ENCODE data around the gene AFF3. TPM values are rescaled to one million over a fixed set of nuclear protein-coding genes. Genes with fewer than 3 reads are reported as not detected.

Gene AFF3
- total and polyA plus RNA-seq, 2 of the 8 experiments (the other 6 are each of a cell fraction or from before 2014, with no cell fraction given): 0.27 to 3.0 TPM

GRCh38 chr2:99662761-99663341 is 479.5 kb downstream of the AFF3 start:
- Histone ChIP-seq H3K4me1 (replicated peaks in 1 of 4; ENCODE audit: control insufficient read depth in 3 of 4, insufficient read depth in 4 of 4, low read length in 3 of 4) (peaks cover 0 to 4% (median 2%) of the 10 kb centered on the region in 4 experiments; a peak in 2 of 7 replicates), H3K9me3 (ENCODE audit: insufficient read depth in 2 of 2, low read depth in 1 of 2, low read length in 1 of 2) (no peaks in the 10 kb centered on the region), H3K56ac (replicated peaks; ENCODE audit: insufficient read length, low read depth, low read length) (no peak overlapping the region), H2BK5ac (ENCODE audit: low read depth, low read length) (no peak overlapping the region), H2AFZ (ENCODE audit: low read length) (no peak overlapping the region), H3K18ac (ENCODE audit: extremely low read depth, low read length) (no peak overlapping the region), H3K4me3 (ENCODE audit: extremely low read depth in 1 of 4, insufficient read depth in 2 of 4, low read depth in 3 of 4, low read length in 4 of 4) (no peak overlapping the region), H3K27ac (ENCODE audit: low read depth, low read length) (no peak overlapping the region), H2AK5ac (ENCODE audit: low read depth, low read length) (no peak overlapping the region), H2BK12ac (ENCODE audit: low read depth, low read length) (no peak overlapping the region), H3K9ac (replicated peaks in 1 of 4; ENCODE audit: extremely low read depth in 1 of 4, low read depth in 3 of 4, low read length in 3 of 4) (no peak overlapping the region), H4K91ac (replicated peaks; ENCODE audit: insufficient read length, low read length) (no peak overlapping the region), H3K36me3 (ENCODE audit: control insufficient read depth in 2 of 4, insufficient read depth in 4 of 4, low read length in 3 of 4) (no peaks in the 10 kb centered on the region), H3K4ac (replicated peaks; ENCODE audit: insufficient read length, low read depth, low read length) (no peak overlapping the region), H2BK15ac (ENCODE audit: low read length) (no peak overlapping the region), H2BK20ac (ENCODE audit: low read length) (no peak overlapping the region), H3K4me2 (ENCODE audit: insufficient read depth in 1 of 2, low read depth in 2 of 2, low read length in 2 of 2) (no peak overlapping the region), H3K23me2 (ENCODE audit: low read depth, low read length) (no peaks in the 10 kb centered on the region), H2BK120ac (replicated peaks; ENCODE audit: low read depth, low read length) (no peak overlapping the region), H3K79me1 (ENCODE audit: low read depth, low read length) (no peaks in the 10 kb centered on the region; the same call in 1 of the 2 replicates), H4K8ac (ENCODE audit: extremely low read depth, insufficient read depth, low read length) (no peak overlapping the region), H4K20me1 (replicated peaks in 1 of 2; ENCODE audit: control insufficient read depth in 1 of 2, insufficient read depth in 2 of 2, low read length in 2 of 2) (no peaks in the 10 kb centered on the region), H4K5ac (ENCODE audit: insufficient read length, low read depth, low read length) (no peak overlapping the region), H3K23ac (ENCODE audit: insufficient read length) (no peak overlapping the region), H3K27me3 (replicated peaks in 1 of 4; ENCODE audit: control insufficient read depth in 3 of 4, extremely low read depth in 1 of 4, insufficient read depth in 3 of 4, low read length in 3 of 4) (no peaks in the 10 kb centered on the region; a peak in 1 of 7 replicates), H3K79me2 (ENCODE audit: control insufficient read depth in 1 of 2, insufficient read depth in 2 of 2, low read length in 2 of 2) (no peaks in the 10 kb centered on the region), H3K14ac (ENCODE audit: insufficient read length) (no peak overlapping the region)
- no peak for FAIRE-seq
- TF ChIP-seq CEBPB (IDR thresholded peaks at IDR 0.05; ENCODE audit: low read depth, low read length) (no peak), USF2 (IDR thresholded peaks at IDR 0.05; ENCODE audit: low read length) (no peak)
- WGBS, 2 experiments (ENCODE audit: extremely low coverage in 1 of 2, insufficient coverage in 1 of 2, insufficient read length in 1 of 2, insufficient replicate concordance in 2 of 2, low coverage in 1 of 2, low lambda C conversion rate in 2 of 2, missing lambda C conversion rate in 1 of 2): 88% methylated on average over 2 of the region's 2 CpGs; no CpG with 5 or more reads in 1 of the 2 experiments
- DNase-seq (ENCODE audit: low read depth in 1 of 2, low spot score in 2 of 2): no peak
- POLR2A ChIA-PET (ENCODE audit: partially characterized antibody): no interaction called here
- CTCF ChIA-PET (ENCODE audit: partially characterized antibody): interaction anchor here (1.6 to 2.1 kb wide), 2 partner anchors 9 kb away, joined by 4 to 5 read pairs; no protein-coding TSS in a partner anchor
